K562 (cell line): ENCODE measurements around the gene BMPR2. TPM values are rescaled to one million over a fixed set of nuclear protein-coding genes. Genes with fewer than 3 reads are reported as not detected.

Source experiments
- ATAC-seq: fragments of 200-7000 bp; cut with Tn5 transposase; 3 replicates; pipeline ENCODE4 v1.9.1; 2020; ENCODE audit warnings: moderate library complexity
- BruUV-seq: library from RNA; stranded (reverse); fragments of 400-500 nt; replicated peaks from 2 replicates; lab custom pipeline; 2021; lab: Mats Ljungman, UMichigan
- CTCF ChIA-PET: fragments of 300-600 bp; formaldehyde crosslinking; extraction: SDS; loops from one replicate; lab custom pipeline; 2021; ENCODE audit warnings: low intra/inter-chr PET ratio; lab: Yijun Ruan, JAX
- POLR2A ChIA-PET: fragments of 300-600, 350-650 bp; sonication (Branson Sonifier 250); formaldehyde crosslinking; extraction: SDS; loops from one replicate; lab custom pipeline; 2021; ENCODE audit warnings: antibody characterized with exemption, inconsistent platforms; lab: Yijun Ruan, JAX
- DNase-seq, 4 experiments: peaks; one replicate each; pipeline versions ENCODE4 v3.0.0 to v3.0.0-alpha.2; 2011 to 2018; ENCODE audit warnings: low spot score in 3 of 4, mixed read lengths in 3 of 4; ENCODE audit errors: extremely low read depth in 1 of 4
- FAIRE-seq: peaks from 2 replicates; lab custom pipeline; 2011; peaks lifted over from hg19 to GRCh38; lab: Jason Lieb, UNC
- H2AFZ ChIP-seq: 2 replicates; pipeline ENCODE4 v1.6.0; 2011; ENCODE audit warnings: low read depth, low read length, control low read depth, inconsistent platforms
- H3K27ac ChIP-seq: fragments of 200-600 bp; 3 replicates; pipeline ENCODE4 v1.8.0; 2011; ENCODE audit warnings: low read depth, mild to moderate bottlenecking, control low read depth, inconsistent platforms, low read length, moderate library complexity, mixed read lengths; ENCODE audit errors: extremely low read depth
- H3K27me3 ChIP-seq, 2 experiments: fragments of 300-600 bp in 1 of 2; 2 replicates in 1 of 2; 3 replicates in 1 of 2; pipeline versions ENCODE4 v1.6.0 to v1.8.0; 2011; ENCODE audit warnings: inconsistent platforms in 2 of 2, low read length in 2 of 2, mild to moderate bottlenecking in 1 of 2, mixed read lengths in 1 of 2, moderate library complexity in 1 of 2; ENCODE audit not compliant: control insufficient read depth in 2 of 2, insufficient read depth in 2 of 2
- H3K36me3 ChIP-seq: fragments of 300-600 bp; 3 replicates; pipeline ENCODE4 v1.8.0; 2011; ENCODE audit warnings: mild to moderate bottlenecking, low read length, inconsistent platforms; ENCODE audit not compliant: control insufficient read depth, insufficient read depth
- H3K4me1 ChIP-seq, 2 experiments: fragments of 200-600 bp in 1 of 2; replicated peaks in 1 of 2; 2 replicates in 1 of 2; 3 replicates in 1 of 2; pipeline versions ENCODE4 v1.5.1 to v1.8.0; 2011; ENCODE audit warnings: inconsistent platforms in 2 of 2, low read length in 2 of 2, mild to moderate bottlenecking in 1 of 2, mixed read lengths in 1 of 2, moderate library complexity in 1 of 2; ENCODE audit not compliant: control insufficient read depth in 2 of 2, insufficient read depth in 2 of 2
- H3K4me2 ChIP-seq: 2 replicates; pipeline ENCODE4 v1.6.1; 2011; ENCODE audit warnings: low read length, control low read depth, inconsistent platforms, mixed read lengths; ENCODE audit not compliant: insufficient read depth
- H3K4me3 ChIP-seq: fragments of 200-600 bp; sonication (generic), shearing (Covaris generic); 2 replicates; pipeline ENCODE4 v1.5.1; 2016; ENCODE audit warnings: control low read depth, inconsistent platforms
- H3K79me2 ChIP-seq: fragments of 200-600 bp; 3 replicates; pipeline ENCODE4 v1.8.0; 2011; ENCODE audit warnings: low read length, inconsistent platforms; ENCODE audit not compliant: control insufficient read depth, insufficient read depth
- H3K9ac ChIP-seq, 2 experiments: 2 replicates each; pipeline versions ENCODE4 v1.6.0 to v1.6.1; 2011; ENCODE audit warnings: low read depth in 2 of 2, low read length in 2 of 2, control low read depth in 1 of 2, inconsistent platforms in 1 of 2, mild to moderate bottlenecking in 1 of 2, mixed read lengths in 1 of 2; ENCODE audit not compliant: insufficient read depth in 1 of 2
- H3K9me1 ChIP-seq: one replicate; pipeline ENCODE4 v1.6.0; 2011; ENCODE audit warnings: inconsistent platforms, mild to moderate bottlenecking, low read length, moderate library complexity; ENCODE audit not compliant: control insufficient read depth, insufficient read depth
- H3K9me3 ChIP-seq: replicated peaks from 2 replicates; pipeline ENCODE4 v1.5.1; 2011; ENCODE audit warnings: low read depth, low read length, inconsistent platforms; ENCODE audit not compliant: control insufficient read depth, insufficient read depth
- H4K20me1 ChIP-seq: replicated peaks from 2 replicates; pipeline ENCODE4 v1.6.1; 2011; ENCODE audit warnings: low read length, inconsistent platforms, mixed read lengths; ENCODE audit not compliant: control insufficient read depth, insufficient read depth
- CBX3 ChIP-seq, 2 experiments: IDR thresholded peaks; 1 replicate in 1 of 2; 2 replicates in 1 of 2; pipeline ENCODE4 v1.6.1; 2012; ENCODE audit warnings: inconsistent platforms in 2 of 2, low read length in 2 of 2, borderline replicate concordance in 1 of 2, control low read depth in 1 of 2
- RAD51 ChIP-seq: fragments of 450-650 bp; IDR thresholded peaks from 2 replicates; pipeline ENCODE4 v1.7.1; 2016; ENCODE audit warnings: low read depth, mild to moderate bottlenecking, borderline replicate concordance
- SPI1 ChIP-seq: IDR thresholded peaks from 2 replicates; pipeline ENCODE4 v1.6.1; 2011; ENCODE audit warnings: low read depth, low read length, control low read depth, borderline replicate concordance
- XRCC5 ChIP-seq: fragments of 200-400 bp; formaldehyde crosslinking; IDR thresholded peaks from 2 replicates; pipeline ENCODE4 v1.6.1; 2017; ENCODE audit warnings: low read depth, mild to moderate bottlenecking, low read length
- WGBS: fragments of 100-300 bp; shearing (Covaris generic); methylation state at CpG from one replicate; pipeline ENCODE4 v1.1.6; 2016; ENCODE audit warnings: low coverage, mixed read lengths; ENCODE audit not compliant: insufficient coverage; ENCODE audit errors: missing lambda C conversion rate; 5-methylcytosine and 5-hydroxymethylcytosine counted together
- in situ Hi-C: fragments of 300-500 bp; cut with MboI; formaldehyde crosslinking; loops from 4 replicates; pipeline ENCODE4 v1.15.0; 2018; ENCODE audit warnings: inconsistent platforms, mixed read lengths
- intact Hi-C: fragments of 100-400 bp; cut with micrococcal nuclease; formaldehyde crosslinking; loops from 2 replicates; pipeline ENCODE4 v1.14.2; 2022
- polyA plus RNA-seq, 8 experiments: library from polyadenylated mRNA; depleted of rRNA in 4 of 8; stranded (reverse) in 5 of 8; unstranded in 3 of 8; fragments of >200 nt; fragmentation: Nextera tagmentation in 2 of 8; fragmentation: Illumina TruSeq in 1 of 8; extraction: Ambion mirVana in 2 of 8; extraction: Trizol in 1 of 8; gene quantifications; 2 replicates each; pipeline versions ENCODE4 v1.2.1 to v1.2.3, GENCODE V29; 2011 to 2014; ENCODE audit warnings: inconsistent platforms in 1 of 8, missing spikeins in 1 of 8
- total RNA-seq, 7 experiments: library from RNA; depleted of rRNA in 6 of 7; stranded (reverse); fragments of >200 nt in 6 of 7; fragmentation: Illumina TruSeq in 2 of 7; extraction: Trizol in 2 of 7; gene quantifications; 2 replicates each; pipeline versions ENCODE4 v1.2.1 to v1.2.3, GENCODE V29; 2011 to 2021; ENCODE audit warnings: low replicate concordance in 1 of 7
- TF ChIP-seq, protein P1 (sequence below): IDR thresholded peaks from 2 replicates; pipeline ENCODE4 v1.6.1; 2011; ENCODE audit not compliant: insufficient read length; ENCODE audit errors: extremely low read depth
- TF ChIP-seq, protein P2 (sequence below): fragments of 250-450 bp; sonication (Bioruptor Pico); IDR thresholded peaks from 2 replicates; pipeline ENCODE4 v1.4.0; 2020; ENCODE audit warnings: mild to moderate bottlenecking, moderate library complexity, borderline replicate concordance
- TF ChIP-seq, protein P3 (sequence below): IDR thresholded peaks from 2 replicates; pipeline ENCODE4 v1.6.1; 2011; ENCODE audit warnings: borderline replicate concordance, low read depth, mild to moderate bottlenecking, moderate library complexity, low read length; ENCODE audit not compliant: insufficient read depth, poor library complexity, severe bottlenecking

Gene BMPR2
- total and polyA plus RNA-seq, 9 of the 15 experiments (the other 6 are each of a cell fraction or from before 2014, with no cell fraction given): 0.73 to 5.0 (median 3.3) TPM

DNA sequence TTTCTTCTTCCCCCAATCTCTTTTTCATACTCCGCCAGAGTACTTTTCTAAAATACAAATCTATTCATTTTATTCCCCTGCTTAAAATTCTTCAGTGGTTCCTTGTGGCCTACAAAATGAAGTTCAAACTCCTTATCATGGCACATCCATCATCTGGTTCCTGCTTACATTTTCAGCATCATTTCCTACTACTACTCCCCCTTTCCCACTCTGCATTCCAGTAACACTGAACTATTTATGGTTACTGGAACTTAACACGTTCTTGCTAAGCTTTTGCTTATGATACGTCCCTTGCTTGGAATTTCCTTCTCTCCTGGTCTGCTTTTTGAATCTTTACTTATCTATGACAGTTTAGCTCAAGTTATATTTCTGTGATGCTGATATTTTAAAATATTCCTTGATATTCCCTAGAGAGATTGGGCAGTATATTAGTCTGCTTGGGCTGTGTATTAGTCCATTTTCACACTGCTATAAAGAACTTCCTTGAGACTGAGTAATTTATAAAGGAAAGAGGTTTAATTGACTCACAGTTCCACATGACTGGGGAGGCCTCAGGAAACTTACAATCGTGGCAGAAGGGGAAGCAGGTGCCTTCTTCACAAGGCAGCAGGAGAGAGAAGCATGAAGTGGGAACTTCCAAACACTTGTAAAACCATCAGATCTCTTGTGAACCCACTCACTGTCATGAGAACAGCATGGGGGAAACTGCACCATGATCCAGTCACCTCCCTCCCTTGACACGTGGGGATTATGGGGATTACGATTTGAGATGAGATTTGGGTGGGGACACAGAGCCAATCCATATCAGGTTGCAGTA is 53.2 kb downstream of the BMPR2 start (continued):
- TF ChIP-seq, protein P1, sequence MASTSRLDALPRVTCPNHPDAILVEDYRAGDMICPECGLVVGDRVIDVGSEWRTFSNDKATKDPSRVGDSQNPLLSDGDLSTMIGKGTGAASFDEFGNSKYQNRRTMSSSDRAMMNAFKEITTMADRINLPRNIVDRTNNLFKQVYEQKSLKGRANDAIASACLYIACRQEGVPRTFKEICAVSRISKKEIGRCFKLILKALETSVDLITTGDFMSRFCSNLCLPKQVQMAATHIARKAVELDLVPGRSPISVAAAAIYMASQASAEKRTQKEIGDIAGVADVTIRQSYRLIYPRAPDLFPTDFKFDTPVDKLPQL: no peak
- TF ChIP-seq CBX3 (IDR thresholded peaks at IDR 0.05; ENCODE audit: borderline replicate concordance in 1 of 2, low read length in 2 of 2): no peak
- TF ChIP-seq, protein P2, sequence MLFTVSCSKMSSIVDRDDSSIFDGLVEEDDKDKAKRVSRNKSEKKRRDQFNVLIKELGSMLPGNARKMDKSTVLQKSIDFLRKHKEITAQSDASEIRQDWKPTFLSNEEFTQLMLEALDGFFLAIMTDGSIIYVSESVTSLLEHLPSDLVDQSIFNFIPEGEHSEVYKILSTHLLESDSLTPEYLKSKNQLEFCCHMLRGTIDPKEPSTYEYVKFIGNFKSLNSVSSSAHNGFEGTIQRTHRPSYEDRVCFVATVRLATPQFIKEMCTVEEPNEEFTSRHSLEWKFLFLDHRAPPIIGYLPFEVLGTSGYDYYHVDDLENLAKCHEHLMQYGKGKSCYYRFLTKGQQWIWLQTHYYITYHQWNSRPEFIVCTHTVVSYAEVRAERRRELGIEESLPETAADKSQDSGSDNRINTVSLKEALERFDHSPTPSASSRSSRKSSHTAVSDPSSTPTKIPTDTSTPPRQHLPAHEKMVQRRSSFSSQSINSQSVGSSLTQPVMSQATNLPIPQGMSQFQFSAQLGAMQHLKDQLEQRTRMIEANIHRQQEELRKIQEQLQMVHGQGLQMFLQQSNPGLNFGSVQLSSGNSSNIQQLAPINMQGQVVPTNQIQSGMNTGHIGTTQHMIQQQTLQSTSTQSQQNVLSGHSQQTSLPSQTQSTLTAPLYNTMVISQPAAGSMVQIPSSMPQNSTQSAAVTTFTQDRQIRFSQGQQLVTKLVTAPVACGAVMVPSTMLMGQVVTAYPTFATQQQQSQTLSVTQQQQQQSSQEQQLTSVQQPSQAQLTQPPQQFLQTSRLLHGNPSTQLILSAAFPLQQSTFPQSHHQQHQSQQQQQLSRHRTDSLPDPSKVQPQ: no peak
- TF ChIP-seq RAD51: no peak
- TF ChIP-seq XRCC5: no peak

DNA sequence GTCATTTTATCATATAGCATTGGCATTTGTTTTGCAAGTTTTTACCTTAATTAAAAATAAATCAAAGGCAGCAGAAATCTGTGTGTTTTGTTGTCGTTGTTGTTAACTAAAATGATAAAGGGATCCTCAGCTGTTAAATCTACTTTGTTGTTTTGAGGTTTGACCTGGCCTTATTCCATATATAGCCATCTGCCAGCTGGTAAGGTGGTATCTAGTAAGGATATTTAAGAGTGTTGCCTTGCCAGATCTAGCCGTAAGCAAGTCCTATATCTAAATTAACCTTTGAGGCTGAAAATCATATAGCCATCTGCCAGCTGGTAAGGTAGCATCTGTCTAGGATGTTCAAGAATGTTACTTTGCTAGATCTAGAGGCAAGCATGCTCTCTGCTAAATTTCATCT is 56.6 kb downstream of the BMPR2 start:
- 72% methylated on average over 2 of the region's 2 CpGs for WGBS
- Histone ChIP-seq H3K36me3 (no peaks in the 10 kb centered on the region), H3K4me3 (no peak overlapping the region), H3K9me3 (no peaks in the 10 kb centered on the region), H3K4me1 (no peaks in the 10 kb centered on the region), H3K9ac (no peak overlapping the region), H4K20me1 (no peaks in the 10 kb centered on the region), H3K27me3 (no peaks in the 10 kb centered on the region), H3K9me1 (no peaks in the 10 kb centered on the region), H3K79me2 (no peaks in the 10 kb centered on the region), H3K4me2 (no peak overlapping the region), H3K27ac (no peak overlapping the region), H2AFZ (no peak overlapping the region)
- no TSS peak for BruUV-seq
- no peak for DNase-seq
- intact Hi-C loops (no loop called here), in situ Hi-C loops (no loop called here)
- FAIRE-seq: no peak
- no peak for ATAC-seq
- ChIA-PET CTCF (no interaction called here), POLR2A (interaction anchor here (1.4 kb wide), 1 partner anchor 11 kb away, joined by 3 read pairs; no protein-coding TSS in a partner anchor)
- no peak for TF ChIP-seq SPI1
- TF ChIP-seq, protein P3, sequence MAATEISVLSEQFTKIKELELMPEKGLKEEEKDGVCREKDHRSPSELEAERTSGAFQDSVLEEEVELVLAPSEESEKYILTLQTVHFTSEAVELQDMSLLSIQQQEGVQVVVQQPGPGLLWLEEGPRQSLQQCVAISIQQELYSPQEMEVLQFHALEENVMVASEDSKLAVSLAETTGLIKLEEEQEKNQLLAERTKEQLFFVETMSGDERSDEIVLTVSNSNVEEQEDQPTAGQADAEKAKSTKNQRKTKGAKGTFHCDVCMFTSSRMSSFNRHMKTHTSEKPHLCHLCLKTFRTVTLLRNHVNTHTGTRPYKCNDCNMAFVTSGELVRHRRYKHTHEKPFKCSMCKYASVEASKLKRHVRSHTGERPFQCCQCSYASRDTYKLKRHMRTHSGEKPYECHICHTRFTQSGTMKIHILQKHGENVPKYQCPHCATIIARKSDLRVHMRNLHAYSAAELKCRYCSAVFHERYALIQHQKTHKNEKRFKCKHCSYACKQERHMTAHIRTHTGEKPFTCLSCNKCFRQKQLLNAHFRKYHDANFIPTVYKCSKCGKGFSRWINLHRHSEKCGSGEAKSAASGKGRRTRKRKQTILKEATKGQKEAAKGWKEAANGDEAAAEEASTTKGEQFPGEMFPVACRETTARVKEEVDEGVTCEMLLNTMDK: no peak
